HepG2 (cell line): Measurements from ENCODE around the gene SLC6A12. TPM values are rescaled to one million over a fixed set of nuclear protein-coding genes. Genes with fewer than 3 reads are reported as not detected.
A peak's percentile ranks its signal among the peaks of the same experiment; 100 is the strongest.

Source experiments
- FOXJ3 ChIP-seq: sonication (generic); formaldehyde crosslinking; IDR thresholded peaks from 2 replicates; pipeline ENCODE4 v1.4.0; 2020; ENCODE audit warnings: missing genetic modification reagents, mild to moderate bottlenecking, borderline replicate concordance
- HNF4G ChIP-seq, 2 experiments: sonication (generic) in 1 of 2; formaldehyde crosslinking in 1 of 2; IDR thresholded peaks; 2 replicates each; pipeline versions ENCODE4 v1.4.0 to v1.6.1; 2011 to 2020; ENCODE audit warnings: borderline replicate concordance in 2 of 2, low read depth in 2 of 2, mild to moderate bottlenecking in 2 of 2, low read length in 1 of 2, missing genetic modification reagents in 1 of 2, moderate library complexity in 1 of 2
- HOXA3 ChIP-seq: sonication (generic); formaldehyde crosslinking; IDR thresholded peaks from 2 replicates; pipeline ENCODE4 v1.5.0; 2020; ENCODE audit warnings: missing genetic modification reagents
- KAT8 ChIP-seq: IDR thresholded peaks from 2 replicates; pipeline ENCODE4 v1.6.1; 2016; ENCODE audit warnings: missing genetic modification reagents, missing compliant biosample characterization
- PAXIP1 ChIP-seq: sonication (generic); formaldehyde crosslinking; conservative IDR thresholded peaks from 2 replicates; pipeline ENCODE4 v1.4.0; 2020; ENCODE audit warnings: mild to moderate bottlenecking, missing genetic modification reagents, moderate library complexity
- SATB2 ChIP-seq: sonication (generic); formaldehyde crosslinking; IDR thresholded peaks from 2 replicates; pipeline ENCODE4 v1.5.0; 2020; ENCODE audit warnings: missing genetic modification reagents
- TBX3 ChIP-seq: fragments of 450-650 bp; IDR thresholded peaks from 2 replicates; pipeline ENCODE4 v1.6.1; 2017; ENCODE audit warnings: antibody characterized with exemption, mild to moderate bottlenecking, inconsistent platforms, borderline replicate concordance
- UBTF ChIP-seq: sonication (generic); formaldehyde crosslinking; IDR thresholded peaks from 2 replicates; pipeline ENCODE4 v1.4.0; 2020; ENCODE audit warnings: mild to moderate bottlenecking, missing genetic modification reagents
- ZBTB34 ChIP-seq: sonication (generic); formaldehyde crosslinking; IDR thresholded peaks from 2 replicates; pipeline ENCODE4 v1.8.0; 2022; ENCODE audit warnings: mild to moderate bottlenecking, missing genetic modification reagents
- ZMAT5 ChIP-seq: sonication (generic); formaldehyde crosslinking; IDR thresholded peaks from 2 replicates; pipeline ENCODE4 v1.5.0; 2020; ENCODE audit warnings: mild to moderate bottlenecking, low read depth, missing genetic modification reagents, borderline replicate concordance
- ZNF160 ChIP-seq: sonication (generic); formaldehyde crosslinking; IDR thresholded peaks from 2 replicates; pipeline ENCODE4 v1.8.0; 2022; ENCODE audit warnings: mild to moderate bottlenecking, inconsistent platforms, missing genetic modification reagents
- ZNF264 ChIP-seq: sonication (generic); formaldehyde crosslinking; IDR thresholded peaks from 2 replicates; pipeline ENCODE4 v1.4.0; 2020; ENCODE audit warnings: missing genetic modification reagents
- ZNF501 ChIP-seq: sonication (generic); formaldehyde crosslinking; IDR thresholded peaks from 2 replicates; pipeline ENCODE4 v1.5.1; 2020; ENCODE audit warnings: mild to moderate bottlenecking, moderate library complexity, missing genetic modification reagents
- ZNF567 ChIP-seq: sonication (generic); formaldehyde crosslinking; IDR thresholded peaks from 2 replicates; pipeline ENCODE4 v1.8.1; 2023; ENCODE audit warnings: mild to moderate bottlenecking, missing genetic modification reagents, borderline replicate concordance
- ZNF687 ChIP-seq: sonication (generic); formaldehyde crosslinking; IDR thresholded peaks from 2 replicates; pipeline ENCODE4 v1.5.1; 2020; ENCODE audit warnings: mild to moderate bottlenecking, missing genetic modification reagents, moderate library complexity
- ZNF768 ChIP-seq: sonication (generic); formaldehyde crosslinking; IDR thresholded peaks from 2 replicates; pipeline ENCODE4 v1.4.0; 2020; ENCODE audit warnings: missing genetic modification reagents
- polyA plus RNA-seq, 8 experiments: library from polyadenylated mRNA; depleted of rRNA in 3 of 8; stranded (reverse) in 7 of 8; unstranded in 1 of 8; fragments of >200 nt; fragmentation: Illumina TruSeq in 4 of 8; extraction: Trizol in 4 of 8; gene quantifications; 2 replicates each; pipeline versions ENCODE4 v1.2.1 to v1.2.3, GENCODE V29; 2011 to 2016; ENCODE audit warnings: low read depth in 4 of 8, missing spikeins in 1 of 8, mixed read lengths in 1 of 8; ENCODE audit not compliant: insufficient read depth in 1 of 8
- total RNA-seq, 5 experiments: library from RNA; depleted of rRNA; stranded (reverse); fragments of >200 nt; fragmentation: Illumina TruSeq; extraction: Trizol; gene quantifications; 2 replicates each; pipeline ENCODE4 v1.2.3, GENCODE V29; 2016; ENCODE audit warnings: low read depth in 1 of 5

The SLC6A12 gene
- total and polyA plus RNA-seq, 2 of the 13 experiments (the other 11 are each of a cell fraction or from before 2014, with no cell fraction given) = 3.7 to 18.8 TPM

GRCh38 chr12:145369-145960 lies 68.5 kb downstream of the SLC6A12 start (continued):
- peak; percentile 81 for TF ChIP-seq ZNF687
- peak; percentile 49 for TF ChIP-seq PAXIP1 (CRISPR knock-in tag)
- no peak for TF ChIP-seq TBX3
- no peak for TF ChIP-seq ZNF567
- peak; percentile 17; the same call in 1 of the 2 replicates for TF ChIP-seq HNF4G (IDR thresholded peaks at IDR 0.05; ENCODE audit: borderline replicate concordance, low read depth, low read length)
- TF ChIP-seq HNF4G (CRISPR knock-in tag; IDR thresholded peaks at IDR 0.05; ENCODE audit: borderline replicate concordance, low read depth) = no peak
- 0 out of 2 replicates have a peak, but pooled peaks have one; percentile 30 for TF ChIP-seq ZNF501 (CRISPR knock-in tag)
- no peak for TF ChIP-seq ZMAT5 (CRISPR knock-in tag)
- peak; percentile 45; the same call in 1 of the 2 replicates for TF ChIP-seq KAT8 (CRISPR knock-in tag)
- TF ChIP-seq UBTF (CRISPR knock-in tag) = peak; percentile 81
- TF ChIP-seq ZNF160 (CRISPR knock-in tag) = 0 out of 2 replicates have a peak, but pooled peaks have one; percentile 53
- TF ChIP-seq ZNF768 = peak; percentile 30; the same call in 1 of the 2 replicates
- TF ChIP-seq SATB2 = no peak
- TF ChIP-seq ZBTB34 (CRISPR knock-in tag) = peak; percentile 42; the same call in 1 of the 2 replicates
- 0 out of 2 replicates have a peak, but pooled peaks have one; percentile 23 for TF ChIP-seq HOXA3 (CRISPR knock-in tag)
- no peak for TF ChIP-seq FOXJ3 (CRISPR knock-in tag)
- TF ChIP-seq ZNF264 (CRISPR knock-in tag) = peak; percentile 90
